Transverse colon (tissue), 4 donors: ENCODE data around the gene IFITM2. TPM values are rescaled to one million over a fixed set of nuclear protein-coding genes. Genes with fewer than 3 reads are reported as not detected.

Experiments used
- DNase-seq: peaks from one replicate; pipeline ENCODE4 v3.0.0-alpha.2; 2019
- H3K27ac ChIP-seq, 4 donors: fragments of 200-600 bp; sonication (generic); 2 replicates each; pipeline ENCODE4 v1.5.1; 2016 to 2018; ENCODE audit warnings: inconsistent platforms in 4 of 4
- H3K27me3 ChIP-seq: fragments of 200-600 bp; sonication (generic); 2 replicates; pipeline ENCODE4 v1.5.1; 2017; ENCODE audit warnings: inconsistent platforms
- H3K36me3 ChIP-seq, 4 donors: fragments of 200-600 bp; sonication (generic); 2 replicates each; pipeline ENCODE4 v1.5.1; 2017 to 2019; ENCODE audit warnings: inconsistent platforms in 4 of 4
- H3K4me1 ChIP-seq, 4 donors: fragments of 200-600 bp; sonication (generic); 2 replicates each; pipeline ENCODE4 v1.5.1; 2017 to 2020; ENCODE audit warnings: inconsistent platforms in 4 of 4
- H3K4me3 ChIP-seq, 4 donors: fragments of 200-600 bp; sonication (generic); 1 replicate in 1 of 4; 2 replicates in 3 of 4; pipeline versions ENCODE4 v1.5.1 to v1.6.1; 2017 to 2019; ENCODE audit warnings: inconsistent platforms in 4 of 4
- H3K9me3 ChIP-seq, 2 donors: fragments of 200-600 bp; sonication (generic); 2 replicates each; pipeline ENCODE4 v1.5.1; 2017 to 2019; ENCODE audit warnings: inconsistent platforms in 2 of 2
- EP300 ChIP-seq: sonication (generic); formaldehyde crosslinking; IDR thresholded peaks from one replicate; pipeline ENCODE4 v1.6.1; 2017; ENCODE audit warnings: antibody characterized with exemption, low read depth
- POLR2A ChIP-seq: fragments of 450-650 bp; IDR thresholded peaks from one replicate; pipeline ENCODE4 v1.6.1; 2016; ENCODE audit warnings: antibody characterized with exemption, mild to moderate bottlenecking, moderate library complexity
- POLR2AphosphoS5 ChIP-seq, 3 donors: sonication (generic); formaldehyde crosslinking; IDR thresholded peaks; one replicate each; pipeline ENCODE4 v1.6.1; 2016; ENCODE audit warnings: antibody characterized with exemption in 3 of 3
- WGBS, 2 donors: methylation state at CpG; one replicate each; pipeline ENCODE4 v1.1.5; 2018; ENCODE audit warnings: low coverage in 1 of 2; 5-methylcytosine and 5-hydroxymethylcytosine counted together
- in situ Hi-C, 4 donors: fragments of 200-750 bp; cut with MboI; loops; one replicate each; pipeline versions ENCODE4 v1.15.0 to v1.15.1; 2017; ENCODE audit warnings: low sequenced_read_pairs in 3 of 4, low pct_ligation_motif_present in 1 of 4, low pct_unique_long_range_greater_than_20kb in 1 of 4
- intact Hi-C: fragments of 100-400 bp; cut with DNase I; formaldehyde crosslinking; loops from one replicate; pipeline ENCODE4 v1.15.1; 2023; ENCODE audit warnings: low total_unique reads
- total RNA-seq, 4 donors: library from RNA; depleted of rRNA; stranded (reverse); fragments of >200 nt; gene quantifications; one replicate each; pipeline ENCODE4 v1.1.0, GENCODE V29; 2016
- TF ChIP-seq, protein P1 (sequence below), 5 experiments: fragments of 200-600 bp in 3 of 5; fragments of 450-650 bp in 2 of 5; sonication (generic) in 3 of 5; IDR thresholded peaks; 1 replicate in 2 of 5; 2 replicates in 3 of 5; pipeline ENCODE4 v1.5.1; 2016 to 2017; ENCODE audit warnings: antibody characterized with exemption in 5 of 5, inconsistent platforms in 3 of 5, mild to moderate bottlenecking in 2 of 5, moderate library complexity in 1 of 5

IFITM2 gene
- total RNA-seq, 4 donors from 2014 or later = 19.1 to 78.6 (median 49.8) TPM

DNA sequence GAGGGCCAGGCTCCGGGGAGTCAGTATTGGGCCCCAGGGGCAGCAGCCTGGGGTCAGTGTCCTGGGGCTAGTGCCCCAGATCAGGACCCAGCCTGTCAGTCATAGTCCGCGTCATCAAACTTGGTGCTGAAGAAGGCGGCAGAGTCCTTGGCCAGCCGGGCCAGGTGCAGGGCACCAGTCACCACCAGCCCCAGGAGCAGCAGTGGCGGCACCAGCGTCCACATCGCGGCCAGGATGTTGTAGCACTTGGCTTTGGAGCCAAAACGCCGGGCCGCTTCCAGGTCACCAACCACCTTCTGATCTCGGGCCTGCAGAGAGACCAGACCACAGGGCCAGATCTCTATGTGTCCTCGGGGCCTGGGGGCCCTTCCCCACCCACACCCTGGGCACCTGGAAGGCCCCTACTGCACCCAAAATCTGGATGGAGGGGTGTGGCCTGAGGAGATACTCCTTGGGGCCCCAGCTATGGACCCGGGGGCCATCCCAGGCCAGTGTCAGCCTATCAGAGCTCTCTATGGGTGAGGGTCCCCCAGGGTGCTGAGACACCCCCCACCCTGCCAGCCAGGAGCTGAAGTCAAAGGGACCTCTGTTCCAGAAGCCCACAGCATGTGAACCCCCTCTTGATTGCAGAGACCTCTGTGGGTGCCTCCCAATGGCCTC is 9.1 kb upstream of the IFITM2 start:
- WGBS, 2 donors = 55% methylated on average over 15 of the region's 15 CpGs; no CpG with 5 or more reads in 1 of the 2 donors
- intact Hi-C loops = no loop called here
- Histone ChIP-seq H3K4me3 (no peak overlapping the region), H3K4me1 (peaks cover 0 to 12% (median 5%) of the 10 kb centered on the region in 4 donors), H3K27me3 (peaks cover 31% of the 10 kb centered on the region), H3K9me3 (no peaks in the 10 kb centered on the region), H3K36me3 (no peaks in the 10 kb centered on the region), H3K27ac (peak overlapping the region in 1 of 4 donors; percentile 23)
- no peak for TF ChIP-seq EP300
- TF ChIP-seq, protein P1, sequence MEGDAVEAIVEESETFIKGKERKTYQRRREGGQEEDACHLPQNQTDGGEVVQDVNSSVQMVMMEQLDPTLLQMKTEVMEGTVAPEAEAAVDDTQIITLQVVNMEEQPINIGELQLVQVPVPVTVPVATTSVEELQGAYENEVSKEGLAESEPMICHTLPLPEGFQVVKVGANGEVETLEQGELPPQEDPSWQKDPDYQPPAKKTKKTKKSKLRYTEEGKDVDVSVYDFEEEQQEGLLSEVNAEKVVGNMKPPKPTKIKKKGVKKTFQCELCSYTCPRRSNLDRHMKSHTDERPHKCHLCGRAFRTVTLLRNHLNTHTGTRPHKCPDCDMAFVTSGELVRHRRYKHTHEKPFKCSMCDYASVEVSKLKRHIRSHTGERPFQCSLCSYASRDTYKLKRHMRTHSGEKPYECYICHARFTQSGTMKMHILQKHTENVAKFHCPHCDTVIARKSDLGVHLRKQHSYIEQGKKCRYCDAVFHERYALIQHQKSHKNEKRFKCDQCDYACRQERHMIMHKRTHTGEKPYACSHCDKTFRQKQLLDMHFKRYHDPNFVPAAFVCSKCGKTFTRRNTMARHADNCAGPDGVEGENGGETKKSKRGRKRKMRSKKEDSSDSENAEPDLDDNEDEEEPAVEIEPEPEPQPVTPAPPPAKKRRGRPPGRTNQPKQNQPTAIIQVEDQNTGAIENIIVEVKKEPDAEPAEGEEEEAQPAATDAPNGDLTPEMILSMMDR (IDR thresholded peaks at IDR 0.05) = no peak
- TF ChIP-seq POLR2A = no peak
- no peak for TF ChIP-seq POLR2AphosphoS5 (IDR thresholded peaks at IDR 0.05)
- in situ Hi-C loops = no loop called here
- peak; percentile 14 for DNase-seq

DNA sequence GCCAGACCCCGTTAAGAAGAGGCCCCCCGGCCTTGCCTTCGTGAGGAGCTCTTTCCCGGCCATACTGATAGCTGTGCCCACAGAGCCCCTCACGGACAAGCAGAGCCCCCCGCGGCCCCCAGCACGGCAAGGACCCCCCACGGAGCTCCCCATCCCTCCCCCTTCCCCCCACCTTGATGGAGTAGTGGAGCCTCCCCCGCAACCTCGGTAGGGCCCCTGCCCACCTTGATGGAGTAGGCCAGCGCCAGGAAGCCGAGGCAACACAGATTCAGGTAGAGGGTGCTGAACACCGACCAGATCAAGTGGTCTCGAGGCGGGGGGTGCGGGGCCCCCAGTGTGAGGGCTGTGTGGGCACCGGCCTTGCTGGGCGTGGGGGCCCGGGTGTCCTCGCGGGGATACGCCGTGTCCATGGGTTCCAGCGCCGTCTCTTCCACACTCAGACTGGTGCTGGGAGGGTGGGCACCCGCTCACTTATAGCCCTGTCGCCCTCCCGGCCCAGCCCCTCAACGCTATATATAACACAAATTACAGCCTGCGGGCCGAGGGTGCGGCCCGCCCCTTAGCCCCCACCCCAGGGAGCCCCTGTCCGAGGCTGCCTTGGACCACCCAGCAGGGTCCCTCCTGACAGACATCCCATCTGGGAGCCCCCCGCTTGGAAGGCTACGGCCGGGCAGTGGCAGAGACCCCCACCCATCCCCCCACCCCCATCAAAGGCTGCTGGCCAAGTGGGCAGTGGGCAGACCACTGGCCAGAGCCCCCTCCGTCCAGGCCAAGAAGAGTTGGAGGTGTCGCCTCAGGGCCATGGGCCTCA is 8.3 kb upstream of the IFITM2 start, which contains the start of gene IFITM5:
Gene IFITM5, minus strand, starts transcription at position 446 of the 811 bp plus-strand sequence. Its CDS starts 36 bp downstream, at position 410.
- DNase-seq = no peak
- WGBS, 2 donors = 74% methylated on average over 34 of the region's 40 CpGs; no CpG with 5 or more reads in 1 of the 2 donors
- no peak within 1 kb of the TSS for H3K27ac ChIP-seq
- H3K27me3 ChIP-seq = peaks cover 31% of the 10 kb centered on the region
- no peak within 1 kb of the TSS for H3K4me3 ChIP-seq
- H3K36me3 ChIP-seq = no peaks in the 10 kb centered on the region
- intact Hi-C loops = no loop called here
- TF ChIP-seq, protein P1 (IDR thresholded peaks at IDR 0.05) = no peak
- TF ChIP-seq POLR2A = no peak
- TF ChIP-seq POLR2AphosphoS5 (IDR thresholded peaks at IDR 0.05) = no peak
- TF ChIP-seq EP300 = no peak
- H3K9me3 ChIP-seq = no peaks in the 10 kb centered on the region
- in situ Hi-C loops = no loop called here
- H3K4me1 ChIP-seq = peaks cover 0 to 12% (median 5%) of the 10 kb centered on the region in 4 donors

DNA sequence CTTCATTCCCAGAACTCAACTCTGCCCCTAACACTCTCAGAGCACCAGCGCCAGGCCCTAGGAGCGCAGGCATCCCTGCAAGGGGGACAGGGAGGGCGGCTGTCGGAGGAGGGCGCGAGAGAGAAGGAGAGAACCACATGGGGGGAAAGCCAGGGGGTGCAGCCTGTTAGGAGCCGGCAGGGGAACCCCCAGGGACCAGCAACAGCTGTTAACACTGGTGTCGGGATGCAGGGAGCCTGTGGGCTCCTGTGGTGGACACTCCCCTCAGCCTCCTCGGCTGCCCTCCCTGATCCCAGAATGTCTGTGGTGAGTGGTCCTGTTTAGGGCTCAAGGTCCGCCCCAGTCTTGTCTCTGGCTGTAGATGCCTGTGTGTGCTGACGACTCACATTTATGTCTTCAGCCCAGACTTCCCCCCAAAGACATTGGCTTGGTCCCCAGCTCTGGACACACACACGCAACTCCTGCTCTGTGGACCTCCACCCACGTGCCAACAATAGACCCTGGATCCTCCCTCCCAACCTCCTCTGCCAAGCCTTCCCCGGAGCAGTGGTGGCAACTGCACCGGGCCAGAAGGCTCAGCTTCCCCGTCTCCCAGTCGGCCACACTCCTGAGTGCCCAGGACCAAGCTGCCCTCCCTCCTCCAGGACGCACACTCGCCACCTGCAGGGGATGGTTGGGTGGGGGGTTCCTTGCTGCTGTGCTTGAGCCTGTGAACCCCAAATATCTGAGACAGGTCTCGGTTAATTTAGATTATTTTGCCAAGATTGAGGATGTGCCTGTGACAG is 7.5 kb upstream of the IFITM2 start:
- H3K27me3 ChIP-seq = peaks cover 31% of the 10 kb centered on the region
- in situ Hi-C loops = no loop called here
- H3K4me3 ChIP-seq = no peak overlapping the region
- intact Hi-C loops = no loop called here
- TF ChIP-seq, protein P1 (IDR thresholded peaks at IDR 0.05) = no peak
- TF ChIP-seq POLR2AphosphoS5 (IDR thresholded peaks at IDR 0.05) = no peak
- no peak for TF ChIP-seq EP300
- TF ChIP-seq POLR2A = no peak
- no peaks in the 10 kb centered on the region for H3K36me3 ChIP-seq
- DNase-seq = no peak
- peaks cover 0 to 12% (median 6%) of the 10 kb centered on the region in 4 donors for H3K4me1 ChIP-seq
- no peak overlapping the region for H3K27ac ChIP-seq
- H3K9me3 ChIP-seq = no peaks in the 10 kb centered on the region
- 34% methylated on average over 20 of the region's 20 CpGs; no CpG with 5 or more reads in 1 of the 2 donors for WGBS, 2 donors

DNA sequence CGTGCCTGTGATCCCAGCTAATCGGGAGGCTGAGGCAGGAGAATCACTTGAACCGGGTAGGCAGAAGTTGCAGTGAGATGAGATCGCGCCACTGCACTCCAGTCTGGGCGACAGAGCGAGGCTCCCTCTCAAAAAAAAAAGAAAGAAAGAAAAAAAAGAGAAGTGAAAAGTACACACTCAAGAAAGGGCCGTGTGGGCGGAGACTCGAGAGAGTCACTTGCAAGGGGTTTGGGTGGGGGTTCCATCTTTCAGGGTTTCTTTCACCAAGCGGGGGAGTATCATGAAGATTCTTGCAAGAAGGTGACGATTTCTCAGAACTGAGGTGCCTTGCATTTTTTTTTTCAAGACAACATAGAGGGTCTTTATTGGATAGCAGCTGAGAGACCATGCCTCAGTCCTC is 4.3 kb upstream of the IFITM2 start:
- H3K36me3 ChIP-seq = no peaks in the 10 kb centered on the region
- TF ChIP-seq, protein P1 (IDR thresholded peaks at IDR 0.05) = no peak
- TF ChIP-seq POLR2A (no peak), POLR2AphosphoS5 (IDR thresholded peaks at IDR 0.05) (no peak), EP300 (no peak)
- 60 to 76% methylated on average over 6 to 12 of the region's 12 CpGs for WGBS, 2 donors
- H3K9me3 ChIP-seq = no peaks in the 10 kb centered on the region
- H3K4me3 ChIP-seq = no peak overlapping the region
- no peak overlapping the region for H3K27ac ChIP-seq
- DNase-seq = no peak
- in situ Hi-C loops (no loop called here), intact Hi-C loops (no loop called here)
- H3K27me3 ChIP-seq = peaks cover 22% of the 10 kb centered on the region
- peaks cover 0 to 16% (median 3%) of the 10 kb centered on the region in 4 donors for H3K4me1 ChIP-seq
